ENCODE results near the gene C16orf78. TPM values are rescaled to one million over a fixed set of nuclear protein-coding genes. Genes with fewer than 3 reads are reported as not detected.

Gene C16orf78
- total RNA-seq, 2 experiments from 2014 or later = not detected

- Mint-ChIP-seq H3K27me3 (peaks cover 1% of the 10 kb centered on the region), H3K36me3 (ENCODE audit: low read depth) (no peaks in the 10 kb centered on the region)
- ATAC-seq = no peak
These were observed 3.7 kb downstream of the C16orf78 start for GRCh38 chr16:49377196-49377755.

DNA sequence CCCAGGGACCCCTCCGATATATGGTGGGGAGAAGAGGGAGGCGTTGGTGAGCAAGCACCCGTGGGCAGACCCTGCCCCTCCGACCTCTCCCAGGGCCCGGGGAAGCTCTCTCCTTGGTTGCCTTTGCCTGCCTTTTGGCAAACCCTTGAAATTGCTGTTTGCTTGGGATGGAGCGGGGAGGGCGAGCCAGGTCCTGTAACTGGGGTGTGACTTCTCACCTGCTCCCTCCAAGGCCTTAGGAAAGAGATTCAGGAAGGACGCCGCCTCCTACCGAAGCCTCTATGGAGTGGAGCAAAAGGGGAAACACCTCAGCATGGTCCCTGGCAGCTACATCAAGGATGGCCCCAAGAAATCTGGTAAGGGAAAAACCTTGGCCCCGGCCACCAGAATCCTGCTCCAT, 4.6 kb downstream of the C16orf78 start:
- intact Hi-C loops (cut with micrococcal nuclease) = no loop called here
- CTCF ChIA-PET = no interaction called here
- no peak overlapping the region for H3K4me3 Mint-ChIP-seq
- ATAC-seq (no peak), DNase-seq (no peak)
- no peaks in the 10 kb centered on the region for H3K4me1 Mint-ChIP-seq (ENCODE audit: low read depth)
- no peak for TF ChIP-seq CTCF (IDR thresholded peaks at IDR 0.05)
- H3K27ac Mint-ChIP-seq = no peak overlapping the region
- POLR2A ChIA-PET = no interaction called here
- H3K36me3 Mint-ChIP-seq (ENCODE audit: low read depth) = no peaks in the 10 kb centered on the region
- peaks cover 2% of the 10 kb centered on the region for H3K9me3 Mint-ChIP-seq
- peaks cover 1% of the 10 kb centered on the region for H3K27me3 Mint-ChIP-seq

More at GRCh38 chr16:49377196-49377755, 3.7 kb downstream of the C16orf78 start:
- intact Hi-C loops (cut with micrococcal nuclease) = no loop called here
- no peaks in the 10 kb centered on the region for H3K4me1 Mint-ChIP-seq (ENCODE audit: low read depth)
- no peaks in the 10 kb centered on the region for H3K9me3 Mint-ChIP-seq
- no peak overlapping the region for H3K4me3 Mint-ChIP-seq
- ChIA-PET CTCF (no interaction called here), POLR2A (no interaction called here)
- H3K27ac Mint-ChIP-seq = no peak overlapping the region
- DNase-seq = no peak
- TF ChIP-seq CTCF (IDR thresholded peaks at IDR 0.05) = no peak

GRCh38 chr16:49378816-49379215, 5.2 kb downstream of the C16orf78 start:
- no peak for ATAC-seq
- no peaks in the 10 kb centered on the region for H3K36me3 Mint-ChIP-seq (ENCODE audit: low read depth)

GRCh38 chr16:49382916-49383315, 9.3 kb downstream of the C16orf78 start:
- no peak for ATAC-seq
- Mint-ChIP-seq H3K4me1 (ENCODE audit: low read depth) (no peaks in the 10 kb centered on the region), H3K36me3 (ENCODE audit: low read depth) (no peaks in the 10 kb centered on the region), H3K9me3 (peaks cover 9% of the 10 kb centered on the region), H3K27me3 (peaks cover 1% of the 10 kb centered on the region), H3K4me3 (no peak overlapping the region), H3K27ac (no peak overlapping the region)
- TF ChIP-seq CTCF (IDR thresholded peaks at IDR 0.05) = no peak
- DNase-seq = peak; percentile 2
- ChIA-PET POLR2A (no interaction called here), CTCF (no interaction called here)
- intact Hi-C loops (cut with micrococcal nuclease) = no loop called here

More at GRCh38 chr16:49378816-49379215, 5.2 kb downstream of the C16orf78 start:
- intact Hi-C loops (cut with micrococcal nuclease) = no loop called here
- no peak for TF ChIP-seq CTCF (IDR thresholded peaks at IDR 0.05)
- no peak for DNase-seq
- Mint-ChIP-seq H3K4me1 (ENCODE audit: low read depth) (no peaks in the 10 kb centered on the region), H3K4me3 (no peak overlapping the region), H3K27ac (no peak overlapping the region), H3K9me3 (peaks cover 8% of the 10 kb centered on the region), H3K27me3 (peaks cover 1% of the 10 kb centered on the region)
- ChIA-PET POLR2A (no interaction called here), CTCF (no interaction called here)

DNA sequence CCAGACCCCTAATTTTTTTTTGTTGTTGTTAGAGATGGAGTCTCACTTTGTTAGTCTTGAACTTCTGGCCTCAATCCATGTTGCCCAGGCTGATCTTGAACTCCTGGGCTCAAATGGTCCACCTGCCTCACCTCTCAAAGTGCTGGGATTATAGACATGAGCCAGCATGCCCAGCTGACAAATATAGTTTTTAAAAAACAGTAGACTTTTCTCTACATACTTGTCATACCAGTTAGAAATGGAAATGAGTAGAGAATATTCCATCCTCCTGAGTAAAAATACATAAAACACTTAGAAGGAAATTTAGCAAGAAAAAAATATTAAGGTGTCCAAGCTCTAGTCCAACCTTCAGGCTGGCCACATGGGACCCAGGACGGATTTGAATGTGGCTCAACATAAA, 21.4 kb downstream of the C16orf78 start:
- Mint-ChIP-seq H3K27ac (no peak overlapping the region), H3K9me3 (no peaks in the 10 kb centered on the region), H3K4me1 (ENCODE audit: low read depth) (no peaks in the 10 kb centered on the region), H3K4me3 (no peak overlapping the region), H3K36me3 (ENCODE audit: low read depth) (no peaks in the 10 kb centered on the region), H3K27me3 (peaks cover 14% of the 10 kb centered on the region)
- no peak for TF ChIP-seq CTCF (IDR thresholded peaks at IDR 0.05)
- ATAC-seq (no peak), DNase-seq (no peak)
- ChIA-PET CTCF (no interaction called here), POLR2A (no interaction called here)
- intact Hi-C loops (cut with micrococcal nuclease) = no loop called here

Data from activated CD8-positive, alpha-beta T cell treated with anti-CD3 and anti-CD28 coated beads for 36 hours (primary cell).